Activated naive CD4-positive, alpha-beta T cell (primary cell): ENCODE measurements around the gene C2.

Source experiments
- DNase-seq, 4 experiments: peaks; one replicate each; lab custom pipeline; 2025; lab: John Stamatoyannopoulos, UW

Gene C2

GRCh38 chr6:31927242-31927862 lies at the start of gene C2:
Gene C2, plus strand, starts transcription at chr6:31927717. Its CDS starts 36 bp downstream, at chr6:31927753.
- no peak for DNase-seq

- DNase-seq: no peak
Observed at GRCh38 chr6:31878222-31878621, 49.3 kb upstream of the C2 start.

- no peak for DNase-seq
Observed at GRCh38 chr6:31878726-31879125, 48.8 kb upstream of the C2 start, which contains the start of gene SLC44A4. Gene SLC44A4, minus strand, starts transcription at chr6:31878997. Its CDS starts 17 bp downstream, at chr6:31878980.

GRCh38 chr6:31879143-31879542 lies 48.4 kb upstream of the C2 start:
- no peak for DNase-seq

- DNase-seq: no peak
Observed at GRCh38 chr6:31879901-31880300, 47.6 kb upstream of the C2 start.

GRCh38 chr6:31880616-31881015 lies 46.9 kb upstream of the C2 start:
- DNase-seq: no peak

- DNase-seq: no peak
Observed at GRCh38 chr6:31881136-31881859, 46.2 kb upstream of the C2 start.

GRCh38 chr6:31882344-31882743 lies 45.2 kb upstream of the C2 start:
- DNase-seq: no peak

GRCh38 chr6:31883676-31884075 lies 43.8 kb upstream of the C2 start:
- no peak for DNase-seq

GRCh38 chr6:31884528-31885035 lies 42.9 kb upstream of the C2 start:
- DNase-seq: no peak

- DNase-seq: no peak
Observed at GRCh38 chr6:31886541-31886991, 41.0 kb upstream of the C2 start.

- DNase-seq: no peak
Observed at GRCh38 chr6:31887173-31888007, 40.1 kb upstream of the C2 start.

GRCh38 chr6:31888276-31889258 lies 39.0 kb upstream of the C2 start:
- peak; percentile 16 to 61 (median 32) for DNase-seq

- DNase-seq: no peak
Observed at GRCh38 chr6:31889331-31889972, 38.1 kb upstream of the C2 start.

GRCh38 chr6:31892821-31893220 lies 34.7 kb upstream of the C2 start:
- DNase-seq: no peak

- DNase-seq: no peak
Observed at GRCh38 chr6:31896493-31896855, 31.0 kb upstream of the C2 start.

- peak in 1 of 4 experiments; percentile 41 for DNase-seq
Observed at GRCh38 chr6:31896856-31897611, 30.5 kb upstream of the C2 start.

- DNase-seq: peak; percentile 61 to 83 (median 68)
Observed at GRCh38 chr6:31897612-31898382, 29.7 kb upstream of the C2 start, which contains the start of gene EHMT2. Gene EHMT2, minus strand, starts transcription at chr6:31897698. Its CDS starts 21 bp downstream, at chr6:31897677.
